ENCODE results near the gene DAPK1. TPM values are rescaled to one million over a fixed set of nuclear protein-coding genes. Genes with fewer than 3 reads are reported as not detected.

DAPK1 gene
- total and polyA plus RNA-seq, 8 donors, result 78.2 to 242 (median 215) TPM

DNA sequence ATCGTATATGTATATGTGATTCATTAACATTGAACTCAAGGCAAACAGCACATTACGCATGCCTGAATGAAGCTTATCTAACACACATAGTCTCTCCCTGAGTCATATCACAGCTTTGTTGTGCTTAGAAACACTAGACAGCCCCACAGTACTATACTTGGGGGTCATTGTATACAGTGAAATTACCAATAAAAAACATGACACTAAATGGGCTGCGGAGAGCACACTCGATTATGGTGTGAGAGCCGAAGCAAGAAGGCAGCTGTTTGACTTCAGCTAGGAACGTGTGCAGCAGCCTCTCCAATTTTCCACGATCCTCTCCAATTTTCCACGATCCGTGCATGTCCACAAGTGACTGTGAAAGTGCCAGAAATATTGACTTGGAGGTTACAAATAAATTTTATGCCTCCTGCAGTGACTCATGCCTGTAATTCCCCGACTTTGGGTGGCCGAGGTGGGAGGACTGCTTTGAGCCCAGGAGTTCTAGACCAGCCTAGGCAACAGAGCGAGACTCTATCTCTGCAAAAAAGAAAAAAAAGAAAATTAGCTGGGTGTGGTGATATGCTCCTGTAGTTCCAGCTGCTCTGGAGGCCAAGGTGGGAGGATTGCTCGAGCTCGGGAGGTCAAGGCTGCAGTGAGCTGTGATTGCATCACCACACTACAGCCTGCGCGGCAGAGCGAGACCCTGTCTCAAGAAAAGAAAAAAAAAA lies 102.4 kb downstream of the DAPK1 start:
- DNase-seq (peak in 2 of 4 donors; percentile 80 to 85), ATAC-seq (peak; percentile 51)
- H3K4me1 ChIP-seq, result peaks cover 37 to 59% of the 10 kb centered on the region in 2 donors
- no peak overlapping the region for H3K4me3 ChIP-seq
- peak overlapping the region; percentile 73 to 83 for H3K27ac ChIP-seq
- H3K9me3 ChIP-seq, result no peaks in the 10 kb centered on the region
- intact Hi-C loops (cut with DNase I), result loop anchor here in 1 of 2 donors (10.0 kb wide), 1 partner anchor 95 kb away; no protein-coding TSS in a partner anchor
- peaks cover 0 to 3% of the 10 kb centered on the region in 2 donors for H3K36me3 ChIP-seq
- no peaks in the 10 kb centered on the region for H3K27me3 ChIP-seq
- TF ChIP-seq CTCF (IDR thresholded peaks at IDR 0.05), result no peak

- peak; percentile 86 for ATAC-seq
- no peaks in the 10 kb centered on the region for H3K9me3 ChIP-seq
- H3K27ac ChIP-seq, result peak overlapping the region; percentile 73 to 83
- no peaks in the 10 kb centered on the region for H3K27me3 ChIP-seq
- H3K4me3 ChIP-seq, result no peak overlapping the region
- no peak for TF ChIP-seq CTCF (IDR thresholded peaks at IDR 0.05)
- peak in 2 of 4 donors; percentile 84 to 85 for DNase-seq
- intact Hi-C loops (cut with DNase I), result loop anchor here in 1 of 2 donors (10.0 kb wide), 1 partner anchor 96 kb away; no protein-coding TSS in a partner anchor
- peaks cover 0 to 13% of the 10 kb centered on the region in 2 donors for H3K36me3 ChIP-seq
- peaks cover 35 to 65% of the 10 kb centered on the region in 2 donors for H3K4me1 ChIP-seq
These were observed 103.5 kb downstream of the DAPK1 start for GRCh38 chr9:87601176-87601575.

DNA sequence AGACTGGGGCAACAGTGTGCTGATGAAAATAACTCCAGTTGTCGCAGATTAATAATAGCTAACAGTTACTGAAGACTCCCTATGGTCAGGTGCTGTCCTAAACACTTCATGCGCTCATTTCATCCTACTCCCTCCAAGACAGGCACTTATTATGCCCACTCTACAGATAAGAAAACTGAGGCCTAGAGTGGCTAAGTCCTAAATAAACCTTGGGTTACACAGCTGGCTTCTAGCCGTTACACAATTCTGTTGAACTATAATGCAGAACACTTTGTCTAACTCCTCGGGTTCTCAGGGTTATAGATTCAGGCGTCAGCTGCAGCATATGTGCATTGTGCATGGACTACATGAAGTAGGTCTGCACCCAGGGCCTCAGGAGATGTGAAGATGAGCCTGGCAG lies 103.9 kb downstream of the DAPK1 start:
- H3K36me3 ChIP-seq, result peaks cover 0 to 14% of the 10 kb centered on the region in 2 donors
- H3K4me1 ChIP-seq, result peaks cover 30 to 62% of the 10 kb centered on the region in 2 donors
- no peak overlapping the region for H3K4me3 ChIP-seq
- no peaks in the 10 kb centered on the region for H3K9me3 ChIP-seq
- H3K27ac ChIP-seq, result peak overlapping the region; percentile 73 to 83
- DNase-seq (no peak), ATAC-seq (no peak)
- no peaks in the 10 kb centered on the region for H3K27me3 ChIP-seq
- intact Hi-C loops (cut with DNase I), result loop anchor here in 1 of 2 donors (10.0 kb wide), 1 partner anchor 97 kb away; no protein-coding TSS in a partner anchor
- TF ChIP-seq CTCF (IDR thresholded peaks at IDR 0.05), result no peak

GRCh38 chr9:87602933-87603643 lies 105.4 kb downstream of the DAPK1 start:
- no peak for DNase-seq
- Histone ChIP-seq H3K4me3 (no peak overlapping the region), H3K36me3 (peaks cover 0 to 14% of the 10 kb centered on the region in 2 donors), H3K27me3 (no peaks in the 10 kb centered on the region), H3K27ac (no peak overlapping the region), H3K9me3 (no peaks in the 10 kb centered on the region), H3K4me1 (peaks cover 20 to 62% of the 10 kb centered on the region in 2 donors)
- no peak for TF ChIP-seq CTCF (IDR thresholded peaks at IDR 0.05)
- no peak for ATAC-seq
- intact Hi-C loops (cut with DNase I), result loop anchor here in 1 of 2 donors (10.0 kb wide), 1 partner anchor 98 kb away; no protein-coding TSS in a partner anchor
